GM18499 (cell line): Measurements from ENCODE around the gene GALNT17.

ENCODE experiments used
- ATAC-seq: cut with Tn5 transposase; IDR thresholded peaks from one replicate; pipeline ENCODE4 v1.9.1; 2021; ENCODE audit warnings: moderate number of reproducible peaks; ENCODE audit not compliant: insufficient read depth, unreplicated experiment

Gene GALNT17

DNA sequence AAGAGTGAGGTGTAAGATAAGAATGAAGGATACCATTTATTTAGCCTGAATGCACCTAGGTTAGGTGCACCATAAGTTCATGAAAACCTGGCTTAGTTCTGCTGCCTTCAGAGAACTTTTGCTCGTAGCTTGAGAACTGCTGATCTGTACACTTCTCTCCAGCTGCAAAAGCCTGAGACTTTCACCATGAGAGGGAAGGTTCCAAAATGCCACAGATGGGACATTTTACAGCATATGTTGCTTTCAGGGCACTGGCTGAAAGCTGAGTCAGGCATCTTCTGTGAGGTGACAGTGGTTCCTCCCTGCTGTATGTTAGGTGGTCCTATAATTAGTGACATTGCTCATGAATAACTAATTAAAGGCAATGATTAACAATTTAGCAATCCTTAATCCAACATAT lies 298.3 kb downstream of the GALNT17 start:
- no peak for ATAC-seq

DNA sequence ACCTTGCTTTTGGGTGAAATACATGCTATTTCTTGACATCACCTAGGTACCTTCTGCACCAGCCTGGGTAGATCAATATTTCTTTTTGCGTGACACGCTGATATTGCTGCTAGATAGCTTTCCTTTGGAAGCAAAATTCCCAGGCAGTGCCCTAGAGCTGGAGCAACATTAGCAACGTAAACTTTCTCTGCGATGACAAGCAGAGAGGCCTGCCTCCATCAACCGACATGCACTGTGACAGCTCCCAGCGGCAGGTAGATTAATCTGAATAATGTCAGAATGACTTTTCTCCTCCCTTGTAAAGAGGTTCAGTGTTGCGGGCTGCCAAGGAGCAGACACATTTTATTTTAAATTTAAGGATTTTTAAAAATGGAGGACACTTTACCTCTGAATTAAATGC lies 307.4 kb downstream of the GALNT17 start:
- no peak for ATAC-seq

DNA sequence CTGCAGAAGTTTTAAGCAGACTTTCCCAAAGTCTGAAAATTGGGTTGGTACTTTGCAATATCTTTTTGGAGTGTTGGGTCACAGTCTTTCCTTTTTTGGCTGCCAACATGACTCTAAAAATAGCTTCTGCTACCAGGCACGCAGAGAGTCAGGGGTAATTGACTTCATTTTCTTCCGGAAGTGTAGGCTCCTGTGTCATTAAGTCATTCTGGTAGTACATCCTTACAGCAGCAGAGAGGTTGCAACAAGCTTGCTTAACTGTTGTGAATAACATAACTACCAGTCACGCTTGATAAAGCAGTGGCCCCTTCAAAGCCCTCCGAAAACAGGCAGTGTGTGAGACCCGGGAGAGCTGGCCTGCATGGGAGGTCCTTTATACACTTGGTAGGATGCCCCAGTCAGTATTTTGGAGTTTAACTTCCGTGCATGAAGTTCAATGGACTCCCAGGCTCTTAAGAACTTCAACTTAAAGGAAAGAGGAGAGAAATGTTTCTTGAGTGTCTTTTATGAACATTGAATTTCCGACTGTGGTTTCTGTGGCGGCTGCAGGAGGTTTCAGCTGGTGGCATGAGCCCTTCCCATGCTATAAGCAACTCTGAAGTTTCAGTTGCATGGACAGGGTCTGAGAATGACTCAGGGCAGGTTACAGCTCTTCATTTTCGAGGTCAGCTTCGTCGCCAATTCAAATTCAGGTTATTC lies 310.7 kb downstream of the GALNT17 start:
- ATAC-seq, result no peak

GRCh38 chr7:71443191-71443530 lies 311.2 kb downstream of the GALNT17 start:
- ATAC-seq, result no peak

GRCh38 chr7:71444130-71444529 lies 312.2 kb downstream of the GALNT17 start:
- no peak for ATAC-seq

DNA sequence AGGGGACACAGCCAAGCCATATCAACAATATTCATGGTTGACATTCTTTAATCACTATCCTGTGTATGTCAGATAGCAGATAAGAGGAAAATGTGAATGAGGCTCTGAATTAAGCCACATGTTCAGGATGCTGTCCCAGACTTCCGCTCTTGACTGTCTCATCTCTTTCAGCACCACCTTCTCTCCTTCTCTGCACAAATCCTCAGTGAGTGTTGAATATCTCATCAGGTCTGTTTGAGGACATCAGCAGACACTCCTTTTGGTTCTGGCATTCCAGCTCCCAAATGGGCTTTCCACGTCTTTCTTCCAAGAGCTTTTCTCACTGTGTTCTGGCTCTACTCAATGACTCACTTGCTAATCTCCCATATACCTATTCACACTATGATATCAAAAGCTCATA lies 321.7 kb downstream of the GALNT17 start:
- ATAC-seq, result no peak

DNA sequence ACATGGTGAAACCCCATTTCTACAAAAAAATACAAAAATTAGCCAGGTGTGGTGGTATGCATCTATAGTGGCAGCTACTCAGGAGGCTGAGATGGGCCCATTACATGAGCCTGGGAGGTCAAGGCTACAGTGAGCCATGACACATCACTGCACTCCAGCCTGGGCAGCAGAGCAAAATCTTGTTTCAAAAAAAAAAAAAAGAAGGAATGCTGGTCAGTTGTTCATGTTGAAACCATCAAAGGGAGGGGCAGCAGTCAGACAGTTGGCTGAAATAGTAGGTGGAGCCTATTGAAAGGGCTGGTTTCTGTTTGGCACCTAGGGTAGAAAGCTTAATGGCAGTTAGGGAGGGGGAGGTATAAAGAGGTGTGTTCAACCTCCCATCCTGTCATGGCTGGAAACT lies 323.0 kb downstream of the GALNT17 start:
- ATAC-seq, result no peak

DNA sequence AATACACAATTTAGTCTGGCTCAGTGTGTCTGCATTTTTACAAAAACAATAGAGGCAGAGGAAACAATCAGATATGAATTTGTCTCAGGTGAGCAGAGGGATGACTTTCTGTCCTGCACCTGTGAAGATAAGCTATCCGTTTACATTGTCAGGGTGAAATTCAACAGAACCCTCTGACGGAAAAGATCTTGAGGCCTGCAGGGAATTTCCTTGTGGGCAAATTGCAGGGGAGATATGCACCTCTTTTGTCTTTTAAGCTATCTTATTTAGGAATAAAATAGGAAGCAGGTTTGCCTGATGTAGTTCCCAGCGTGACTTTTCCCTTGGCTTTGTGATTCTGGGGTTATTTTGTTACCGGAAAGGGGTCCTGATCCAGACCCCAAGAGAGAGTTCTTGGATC lies 325.1 kb downstream of the GALNT17 start:
- no peak for ATAC-seq

DNA sequence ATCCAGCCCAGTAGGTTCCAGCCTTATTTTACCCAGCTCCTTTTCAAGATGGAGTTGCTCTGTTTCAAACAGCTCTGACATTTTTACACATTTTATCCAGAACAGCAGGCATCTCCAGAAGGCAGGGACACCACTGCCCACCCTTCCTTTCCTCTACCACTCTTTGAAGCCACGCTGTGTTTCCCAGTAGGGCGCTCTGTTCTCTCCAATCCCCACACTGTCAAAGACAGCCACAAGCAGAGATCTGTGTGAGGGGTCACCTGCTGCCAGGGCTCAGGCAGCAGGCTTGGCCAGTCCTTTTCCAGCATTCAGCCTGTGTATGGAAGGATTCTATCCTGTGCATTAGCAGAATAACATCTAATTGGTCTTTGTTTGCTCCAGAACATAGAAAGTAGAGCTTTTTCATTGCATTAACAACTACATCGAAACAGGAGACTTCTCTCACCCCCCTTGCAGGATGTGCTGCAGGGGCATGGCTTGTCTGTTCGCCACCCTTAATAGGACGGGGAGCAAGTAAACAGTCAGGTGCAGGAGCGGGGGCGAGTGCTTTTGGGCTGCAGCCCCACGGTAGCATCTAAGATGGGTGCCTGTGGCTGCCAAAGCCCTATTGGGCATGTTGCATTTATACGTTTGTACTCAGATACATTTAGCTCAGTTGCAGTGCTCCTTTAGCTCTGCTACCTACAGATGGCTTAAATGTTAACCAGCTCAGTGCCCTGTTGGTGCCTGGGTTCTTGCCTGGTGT lies 326.1 kb downstream of the GALNT17 start:
- no peak for ATAC-seq

DNA sequence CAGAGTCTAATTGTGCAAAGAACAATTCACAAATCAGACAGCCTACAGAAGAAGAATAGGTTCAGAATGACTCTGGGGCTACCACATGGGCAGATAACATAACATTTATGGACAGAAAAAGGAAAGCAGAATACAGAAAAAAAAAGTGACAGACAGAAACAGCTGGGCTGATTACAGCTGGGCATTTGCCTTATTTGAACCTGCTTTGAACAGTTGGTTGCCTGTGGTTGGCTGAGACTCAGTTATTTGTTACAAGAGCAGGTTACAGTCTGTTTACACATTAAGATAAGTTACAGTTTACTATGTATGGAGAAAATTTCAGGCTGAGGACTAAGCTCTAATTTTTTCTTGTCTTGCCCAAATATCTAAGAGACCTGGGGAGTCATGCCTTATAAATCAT lies 327.2 kb downstream of the GALNT17 start:
- ATAC-seq, result no peak

DNA sequence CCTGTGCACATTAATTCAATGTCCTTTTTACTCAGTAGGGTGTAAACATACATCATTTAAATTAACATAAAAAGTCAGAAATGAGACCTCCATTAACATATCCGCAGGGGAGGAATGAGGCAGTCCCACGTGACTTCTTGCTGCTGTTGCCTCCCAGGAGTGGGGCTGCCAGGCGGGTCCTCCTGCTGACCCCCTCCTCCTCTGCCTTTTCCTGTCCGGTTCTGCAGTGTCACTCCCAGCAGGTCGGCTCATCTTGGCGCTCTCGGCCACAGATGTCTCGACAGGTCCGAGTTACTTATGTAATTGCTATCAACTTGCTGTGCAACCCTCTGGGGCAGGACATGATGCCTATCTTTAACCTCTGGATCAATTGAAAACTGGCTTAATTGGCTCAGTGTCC lies 329.6 kb downstream of the GALNT17 start:
- ATAC-seq, result no peak

DNA sequence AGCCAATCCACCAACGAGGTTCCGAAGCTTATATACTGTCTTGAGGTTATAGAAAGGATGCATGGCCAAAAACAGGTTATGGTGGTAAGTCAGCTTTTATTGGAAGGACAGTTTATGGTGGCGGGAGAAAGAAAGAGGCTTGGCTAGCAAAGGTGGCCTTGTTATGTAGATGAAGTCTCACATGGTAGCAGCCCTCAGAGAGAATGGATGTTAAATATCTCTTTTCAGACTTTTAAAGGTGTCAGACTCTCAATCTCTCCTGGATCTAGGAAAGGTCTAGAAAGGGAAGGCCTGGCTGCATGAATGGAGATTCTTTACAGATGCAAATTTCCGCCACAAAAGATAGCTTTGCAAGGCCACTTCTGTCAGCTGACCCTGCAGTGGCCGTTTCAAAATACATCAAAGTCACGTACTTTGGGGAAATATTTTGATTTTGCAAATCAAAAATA lies 333.8 kb downstream of the GALNT17 start:
- no peak for ATAC-seq

GRCh38 chr7:71466448-71467145 lies 334.7 kb downstream of the GALNT17 start:
- ATAC-seq, result no peak

DNA sequence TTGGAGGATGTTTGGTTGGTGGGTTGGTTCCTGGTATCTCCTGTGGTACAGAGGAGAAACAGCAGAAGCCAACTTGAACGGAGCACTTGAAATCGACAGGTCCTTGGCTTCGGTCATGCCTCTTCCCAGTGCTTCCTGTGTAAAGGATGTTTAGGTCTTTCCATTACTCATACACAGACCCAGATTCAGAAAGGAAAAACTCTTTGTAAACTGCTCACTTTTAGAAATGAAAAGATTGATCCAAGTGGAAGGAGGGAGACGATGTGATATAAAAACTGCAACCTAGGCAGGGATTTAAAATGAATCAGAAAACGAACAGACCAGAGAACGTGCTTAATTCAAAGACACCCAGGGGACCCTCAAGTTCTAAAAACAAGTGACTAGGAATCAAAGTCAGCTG lies 338.4 kb downstream of the GALNT17 start:
- ATAC-seq, result no peak

DNA sequence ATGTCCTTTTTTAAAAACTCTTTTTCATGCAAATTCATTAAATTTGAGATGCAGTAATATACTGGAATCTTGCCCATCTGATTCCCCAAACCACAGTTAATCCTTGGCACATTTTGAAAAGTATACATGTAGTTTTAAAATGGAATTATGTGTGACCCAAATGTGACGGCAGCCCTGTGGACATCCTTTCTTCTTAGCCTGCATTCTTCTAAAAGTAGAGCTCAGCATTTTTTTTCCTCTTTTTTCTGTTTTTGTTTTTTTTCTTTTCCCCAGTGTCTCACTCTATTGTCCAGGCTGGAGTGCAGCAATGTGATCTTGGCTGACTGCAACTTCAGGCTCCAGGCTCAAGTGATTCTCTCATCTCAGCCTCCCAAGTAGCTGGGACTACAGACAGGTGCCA lies 338.9 kb downstream of the GALNT17 start:
- no peak for ATAC-seq

GRCh38 chr7:71472962-71473361 lies 341.0 kb downstream of the GALNT17 start:
- no peak for ATAC-seq

DNA sequence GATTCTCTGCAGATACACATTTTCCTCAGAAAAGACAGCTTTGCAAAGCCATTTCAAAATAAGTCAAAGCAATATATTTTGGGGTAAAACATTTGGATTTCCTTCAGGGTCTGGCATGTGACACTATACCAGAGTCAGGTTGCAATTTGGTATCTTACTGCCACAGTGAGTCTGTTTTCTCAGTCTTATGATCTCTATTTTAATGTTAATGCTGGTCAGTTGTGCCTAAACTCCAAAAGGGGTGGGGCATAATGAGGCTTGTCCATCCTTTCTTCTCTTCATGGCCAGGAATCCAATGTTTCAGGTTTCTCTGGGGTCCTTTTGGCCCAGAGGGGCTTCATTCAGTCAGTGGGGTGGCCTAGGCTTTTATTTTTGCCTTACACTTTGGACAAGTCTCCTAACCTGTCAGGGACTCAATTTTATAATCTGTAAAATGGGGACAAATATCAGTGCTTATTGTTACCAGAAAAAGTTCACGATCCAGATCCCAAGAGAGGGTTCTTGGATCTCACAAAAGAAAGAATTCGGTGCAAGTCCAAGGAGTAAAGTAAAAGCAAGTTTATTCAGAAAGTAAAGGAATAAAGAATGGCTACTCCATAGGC lies 341.5 kb downstream of the GALNT17 start:
- ATAC-seq, result no peak

DNA sequence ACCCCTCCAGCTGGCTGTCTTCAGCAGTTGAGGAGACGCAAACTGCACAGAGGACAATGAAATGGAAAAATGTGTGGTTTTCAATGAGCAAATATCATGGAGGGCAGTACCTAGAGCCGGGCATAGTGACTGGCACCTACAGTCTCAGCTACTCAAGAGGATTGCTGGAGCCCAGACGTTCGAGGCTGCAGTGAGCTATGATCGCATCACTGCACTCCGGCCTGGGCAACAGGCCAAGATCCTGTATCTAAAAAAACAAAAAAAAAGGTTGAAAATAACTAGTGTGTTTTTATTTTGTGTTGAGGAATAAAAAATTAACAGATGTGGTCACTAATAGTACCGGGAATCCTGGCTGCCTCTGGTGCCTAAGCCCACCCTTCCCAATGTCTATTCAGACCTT lies 345.5 kb downstream of the GALNT17 start:
- no peak for ATAC-seq

DNA sequence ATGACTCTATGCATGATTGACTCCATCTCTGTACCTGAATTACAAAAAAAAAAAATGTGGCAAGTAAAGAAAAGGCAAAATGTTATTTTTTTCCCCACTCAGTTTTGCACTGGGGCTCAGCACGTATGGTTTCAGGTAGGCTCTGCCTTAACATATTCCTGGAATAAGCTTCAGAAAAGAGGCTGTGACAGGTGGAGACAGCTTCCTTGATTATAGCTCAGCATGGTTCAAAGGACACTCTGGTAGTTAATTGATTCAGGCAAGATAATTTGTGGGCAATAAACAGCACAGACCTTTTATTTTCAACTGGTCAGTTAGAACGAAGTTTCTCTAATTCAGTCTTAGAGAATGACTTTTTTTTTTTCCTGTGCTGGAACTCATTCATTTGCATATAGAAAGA lies 347.3 kb downstream of the GALNT17 start:
- ATAC-seq, result no peak

- ATAC-seq, result no peak
Observed at GRCh38 chr7:71480791-71481190, 348.8 kb downstream of the GALNT17 start.

GRCh38 chr7:71482284-71482683 lies 350.3 kb downstream of the GALNT17 start:
- ATAC-seq, result no peak
